GM12878 (cell line): ENCODE measurements around the gene DEF6. TPM values are rescaled to one million over a fixed set of nuclear protein-coding genes. Genes with fewer than 3 reads are reported as not detected.

ENCODE experiments used
- BCLAF1 ChIP-seq: fragments of 450-650 bp; IDR thresholded peaks from 2 replicates; pipeline ENCODE4 v1.6.1; 2017; ENCODE audit warnings: antibody characterized with exemption, mild to moderate bottlenecking, moderate library complexity
- CHD4 ChIP-seq: fragments of 200-600 bp; sonication (generic); IDR thresholded peaks from 2 replicates; pipeline ENCODE4 v1.6.1; 2016; ENCODE audit warnings: mild to moderate bottlenecking
- CREB1 ChIP-seq: IDR thresholded peaks from 2 replicates; pipeline ENCODE4 v1.6.1; 2012; ENCODE audit warnings: low read depth, mild to moderate bottlenecking, inconsistent platforms
- EP300 ChIP-seq, 2 experiments: fragments of 150-350 bp in 1 of 2; IDR thresholded peaks; 2 replicates each; pipeline ENCODE4 v1.6.1; 2011 to 2012; ENCODE audit warnings: low read depth in 2 of 2, low read length in 2 of 2, borderline replicate concordance in 1 of 2, improper control_type of control experiment in 1 of 2, inconsistent platforms in 1 of 2; ENCODE audit not compliant: control insufficient read depth in 1 of 2
- ETV6 ChIP-seq, 2 experiments: fragments of 450-650 bp in 1 of 2; IDR thresholded peaks in 1 of 2; conservative IDR thresholded peaks in 1 of 2; 2 replicates each; pipeline ENCODE4 v1.6.1; 2014; ENCODE audit warnings: antibody characterized with exemption in 1 of 2, borderline replicate concordance in 1 of 2, low read depth in 1 of 2, mild to moderate bottlenecking in 1 of 2, moderate library complexity in 1 of 2
- NR2F1 ChIP-seq: fragments of 450-650 bp; conservative IDR thresholded peaks from 2 replicates; pipeline ENCODE4 v1.6.1; 2017; ENCODE audit warnings: mild to moderate bottlenecking
- RCOR1 ChIP-seq: conservative IDR thresholded peaks from 2 replicates; pipeline ENCODE4 v1.6.1; 2012; ENCODE audit warnings: low read depth, low read length, improper control_type of control experiment
- SUZ12 ChIP-seq: fragments of 200-600 bp; sonication (generic); IDR thresholded peaks from one replicate; pipeline ENCODE4 v1.6.1; 2018; ENCODE audit warnings: antibody characterized with exemption, mild to moderate bottlenecking; ENCODE audit not compliant: unreplicated experiment
- ZBTB40 ChIP-seq: fragments of 450-650 bp; IDR thresholded peaks from 2 replicates; pipeline ENCODE4 v1.6.1; 2016; ENCODE audit warnings: mild to moderate bottlenecking, moderate library complexity, borderline replicate concordance
- polyA plus RNA-seq, 11 experiments: library from polyadenylated mRNA; depleted of rRNA in 4 of 11; unstranded in 6 of 11; stranded (reverse) in 5 of 11; fragments of >200 nt; fragmentation: Nextera tagmentation in 4 of 11; fragmentation: Illumina TruSeq in 1 of 11; extraction: Ambion mirVana in 4 of 11; extraction: Trizol in 1 of 11; gene quantifications; 1 replicate in 1 of 11; 2 replicates in 10 of 11; pipeline versions ENCODE4 v1.2.1 to v1.2.3, GENCODE V29; 2011 to 2016; ENCODE audit warnings: inconsistent platforms in 2 of 11, missing spikeins in 2 of 11, low read depth in 1 of 11
- total RNA-seq, 4 experiments: library from RNA; depleted of rRNA in 3 of 4; stranded (reverse); fragments of >200 nt in 3 of 4; fragmentation: Illumina TruSeq in 1 of 4; extraction: Trizol in 1 of 4; gene quantifications; 2 replicates each; pipeline versions ENCODE4 v1.2.1 to v1.2.3, GENCODE V29; 2013 to 2021

The DEF6 gene
- total and polyA plus RNA-seq, 10 of the 15 experiments (the other 5 are each of a cell fraction or from before 2014, with no cell fraction given) = 3.3 to 69.5 (median 48.8) TPM

GRCh38 chr6:35294308-35294945 is 3.2 kb upstream of the DEF6 start (continued):
- TF ChIP-seq ZBTB40 (no peak), RCOR1 (no peak), CREB1 (peak; percentile 61; the same call in 1 of the 2 replicates), EP300 (IDR thresholded peaks at IDR 0.05; ENCODE audit: borderline replicate concordance in 1 of 2, control insufficient read depth in 1 of 2, low read depth in 2 of 2, low read length in 2 of 2) (no peak), SUZ12 (no peak), CHD4 (no peak), ETV6 (conservative IDR thresholded peaks at IDR 0.05 in 1 of 2, IDR thresholded peaks at IDR 0.05 in 1 of 2; ENCODE audit: borderline replicate concordance in 1 of 2, low read depth in 1 of 2) (no peak), BCLAF1 (no peak), NR2F1 (no peak)
